ENCODE results near the gene IFNL2. TPM values are rescaled to one million over a fixed set of nuclear protein-coding genes. Genes with fewer than 3 reads are reported as not detected.

The IFNL2 gene
- total and polyA plus RNA-seq, 2 donors (not counting 1 experiment from before 2014, with no cell fraction given): not detected

DNA sequence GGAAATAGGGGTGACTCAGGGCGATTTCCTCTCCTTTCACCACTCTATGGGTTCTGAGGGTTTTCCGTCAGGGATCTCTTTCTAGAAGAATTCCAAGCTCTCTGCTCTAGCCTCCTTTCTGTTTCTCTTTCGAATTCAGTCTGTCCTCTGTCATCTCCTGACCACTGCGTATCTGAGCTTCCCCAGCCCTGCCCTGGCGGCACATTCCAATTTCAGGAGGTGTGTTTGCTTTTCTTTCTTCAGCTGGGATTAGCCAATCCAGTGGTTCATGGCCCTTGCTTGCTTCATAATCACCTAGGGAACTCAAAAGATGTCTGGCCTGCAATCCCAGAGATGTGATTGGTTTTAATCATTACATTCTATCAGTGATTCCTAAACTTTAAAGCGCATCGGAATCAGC lies 9.4 kb downstream of the IFNL2 start:
- no peak overlapping the region for H3K4me3 Mint-ChIP-seq

DNA sequence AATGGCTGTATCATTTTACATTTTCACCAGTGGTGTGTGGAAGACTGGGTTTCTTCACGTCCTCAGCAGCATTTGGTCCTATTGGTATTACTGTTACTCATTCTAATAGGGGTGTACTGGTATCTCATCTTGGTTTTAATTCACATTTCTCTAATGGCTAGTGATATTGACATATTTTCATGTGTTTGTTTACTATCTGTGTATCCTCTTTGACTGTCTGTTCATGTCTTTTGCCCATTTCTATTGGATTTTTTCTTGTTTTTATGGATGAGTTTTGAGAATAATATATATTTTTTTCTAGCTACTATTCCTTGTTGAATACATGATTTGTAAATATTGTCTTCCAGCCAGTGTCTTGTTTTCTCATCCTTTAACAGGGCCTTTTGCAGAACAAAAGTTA lies 13.8 kb downstream of the IFNL2 start:
- H3K4me1 Mint-ChIP-seq: no peaks in the 10 kb centered on the region
- CTCF ChIA-PET: no interaction called here
- H3K27me3 Mint-ChIP-seq: peaks cover 12% of the 10 kb centered on the region
- no peak for DNase-seq
- TF ChIP-seq EZH2 (IDR thresholded peaks at IDR 0.05; ENCODE audit: borderline replicate concordance, insufficient read depth, low read depth, low read length, poor library complexity, severe bottlenecking) (no peak), CTCF (IDR thresholded peaks at IDR 0.05) (no peak)
- no peak overlapping the region for H3K4me3 Mint-ChIP-seq
- H3K36me3 ChIP-seq (replicated peaks in 1 of 2; ENCODE audit: control extremely low read depth in 1 of 2, control insufficient read depth in 1 of 2, extremely low read depth in 1 of 2, insufficient read depth in 2 of 2, low read length in 1 of 2): no peaks in the 10 kb centered on the region
- H3K27me3 ChIP-seq (replicated peaks in 1 of 4; ENCODE audit: control extremely low read depth in 1 of 4, control insufficient read depth in 3 of 4, insufficient read depth in 4 of 4, low read length in 3 of 4): peaks cover 0 to 7% (median 0%) of the 10 kb centered on the region in 4 experiments
- no peak for ATAC-seq (ENCODE audit: low read depth)
- no peak overlapping the region for H3K4me3 ChIP-seq (ENCODE audit: control extremely low read depth in 1 of 5, extremely low read depth in 1 of 5, insufficient read depth in 1 of 5, low read depth in 2 of 5, low read length in 4 of 5)
- H2AFZ ChIP-seq (ENCODE audit: insufficient read depth, low read depth, low read length, poor library complexity, severe bottlenecking): no peak overlapping the region
- H3K79me2 ChIP-seq (ENCODE audit: control insufficient read depth, insufficient read depth, low read length): no peaks in the 10 kb centered on the region
- no peaks in the 10 kb centered on the region for H4K20me1 ChIP-seq (ENCODE audit: control insufficient read depth, insufficient read depth, low read length, poor library complexity, severe bottlenecking)
- H3K27ac Mint-ChIP-seq: no peak overlapping the region
- H3K9ac ChIP-seq (ENCODE audit: low read length): no peak overlapping the region
- H3K4me1 ChIP-seq (ENCODE audit: control insufficient read depth in 2 of 2, insufficient read depth in 2 of 2, low read length in 2 of 2): no peaks in the 10 kb centered on the region
- H3K9me3 ChIP-seq (ENCODE audit: control extremely low read depth in 1 of 3, control insufficient read depth in 2 of 3, insufficient read depth in 1 of 3, low read length in 2 of 3): peaks cover 2 to 6% (median 5%) of the 10 kb centered on the region in 3 donors
- intact Hi-C loops (cut with micrococcal nuclease): no loop called here
- no peak overlapping the region for H3K27ac ChIP-seq (ENCODE audit: low read length in 2 of 2)
- peaks cover 4% of the 10 kb centered on the region for H3K9me3 Mint-ChIP-seq (ENCODE audit: insufficient read depth)
- no peak overlapping the region for H3K4me2 ChIP-seq (replicated peaks; ENCODE audit: low read depth, low read length, poor library complexity, severe bottlenecking)
- POLR2A ChIA-PET: no interaction called here
- no CpG with 5 or more reads among the region's 1 CpG for WGBS (ENCODE audit: insufficient coverage)

More for the DNA sequence above, 9.4 kb downstream of the IFNL2 start:
- no peaks in the 10 kb centered on the region for H3K36me3 ChIP-seq (replicated peaks in 1 of 2; ENCODE audit: control extremely low read depth in 1 of 2, control insufficient read depth in 1 of 2, extremely low read depth in 1 of 2, insufficient read depth in 2 of 2, low read length in 1 of 2)
- no peak overlapping the region for H3K4me3 ChIP-seq (ENCODE audit: control extremely low read depth in 1 of 5, extremely low read depth in 1 of 5, insufficient read depth in 1 of 5, low read depth in 2 of 5, low read length in 4 of 5)
- Mint-ChIP-seq H3K4me1 (no peaks in the 10 kb centered on the region), H3K27me3 (no peaks in the 10 kb centered on the region), H3K27ac (no peak overlapping the region), H3K9me3 (ENCODE audit: insufficient read depth) (no peaks in the 10 kb centered on the region)
- no peak for ATAC-seq (ENCODE audit: low read depth)
- intact Hi-C loops (cut with micrococcal nuclease): no loop called here
- TF ChIP-seq EZH2 (IDR thresholded peaks at IDR 0.05; ENCODE audit: borderline replicate concordance, insufficient read depth, low read depth, low read length, poor library complexity, severe bottlenecking): no peak
- TF ChIP-seq CTCF (IDR thresholded peaks at IDR 0.05): no peak
- H3K9me3 ChIP-seq (ENCODE audit: control extremely low read depth in 1 of 3, control insufficient read depth in 2 of 3, insufficient read depth in 1 of 3, low read length in 2 of 3): peaks cover 0 to 5% (median 2%) of the 10 kb centered on the region in 3 donors
- POLR2A ChIA-PET: no interaction called here
- H3K4me1 ChIP-seq (ENCODE audit: control insufficient read depth in 2 of 2, insufficient read depth in 2 of 2, low read length in 2 of 2): no peaks in the 10 kb centered on the region
- WGBS (ENCODE audit: insufficient coverage): 86% methylated on average over 5 of the region's 7 CpGs
- no peaks in the 10 kb centered on the region for H4K20me1 ChIP-seq (ENCODE audit: control insufficient read depth, insufficient read depth, low read length, poor library complexity, severe bottlenecking)
- no peaks in the 10 kb centered on the region for H3K79me2 ChIP-seq (ENCODE audit: control insufficient read depth, insufficient read depth, low read length)
- no peak overlapping the region for H3K27ac ChIP-seq (ENCODE audit: low read length in 2 of 2)
- peaks cover 0 to 7% (median 0%) of the 10 kb centered on the region in 4 experiments for H3K27me3 ChIP-seq (replicated peaks in 1 of 4; ENCODE audit: control extremely low read depth in 1 of 4, control insufficient read depth in 3 of 4, insufficient read depth in 4 of 4, low read length in 3 of 4)
- H2AFZ ChIP-seq (ENCODE audit: insufficient read depth, low read depth, low read length, poor library complexity, severe bottlenecking): no peak overlapping the region
- no peak overlapping the region for H3K9ac ChIP-seq (ENCODE audit: low read length)
- CTCF ChIA-PET: no interaction called here
- H3K4me2 ChIP-seq (replicated peaks; ENCODE audit: low read depth, low read length, poor library complexity, severe bottlenecking): no peak overlapping the region
- no peak for DNase-seq

Measured in B cell (primary cell).